Naive thymus-derived CD8-positive, alpha-beta T cell (primary cell): Measurements from ENCODE around the gene TMCC1. TPM values are rescaled to one million over a fixed set of nuclear protein-coding genes. Genes with fewer than 3 reads are reported as not detected.

Source experiments
- ATAC-seq, 2 donors: fragments of 150-1000 bp; cut with Tn5 transposase in 1 of 2; sonication (Bioruptor Pico), chemical (Tn5 transposase) in 1 of 2; 1 replicate in 1 of 2; 2 replicates in 1 of 2; pipeline ENCODE4 v1.10.0; 2021; ENCODE audit warnings: mild to moderate bottlenecking in 2 of 2, moderate library complexity in 2 of 2
- POLR2A ChIA-PET: fragments of 350-600 bp; sonication (Branson Sonifier 250); formaldehyde crosslinking; loops from one replicate; lab custom pipeline; 2021; ENCODE audit warnings: antibody characterized with exemption; lab: Charles Lee
- DNase-seq, 10 donors: peaks; one replicate each; pipeline versions ENCODE4 v3.0.0 to v3.0.0-alpha.2; 2020 to 2022
- H3K27ac Mint-ChIP-seq, 10 donors: one replicate each; pipeline ENCODE4 v1.8.0; 2020 to 2022; ENCODE audit warnings: mild to moderate bottlenecking in 10 of 10, mixed read lengths in 10 of 10, moderate library complexity in 4 of 10, inconsistent platforms in 1 of 10
- H3K27me3 Mint-ChIP-seq, 5 donors: one replicate each; pipeline ENCODE4 v1.8.0; 2021 to 2022; ENCODE audit warnings: mixed read lengths in 5 of 5
- H3K36me3 Mint-ChIP-seq, 3 donors: one replicate each; pipeline ENCODE4 v1.8.0; 2020 to 2022; ENCODE audit warnings: mixed read lengths in 3 of 3, mild to moderate bottlenecking in 2 of 3, inconsistent platforms in 1 of 3
- H3K4me1 Mint-ChIP-seq, 4 donors: one replicate each; pipeline ENCODE4 v1.8.0; 2021 to 2022; ENCODE audit warnings: mixed read lengths in 4 of 4
- H3K4me3 Mint-ChIP-seq, 10 donors: one replicate each; pipeline ENCODE4 v1.8.0; 2020 to 2022; ENCODE audit warnings: mild to moderate bottlenecking in 10 of 10, mixed read lengths in 10 of 10, moderate library complexity in 6 of 10, inconsistent platforms in 1 of 10
- H3K9me3 Mint-ChIP-seq, 9 donors: one replicate each; pipeline ENCODE4 v1.8.0; 2020 to 2022; ENCODE audit warnings: mixed read lengths in 9 of 9, mild to moderate bottlenecking in 3 of 9, inconsistent platforms in 1 of 9, moderate library complexity in 1 of 9
- polyA plus RNA-seq, 3 donors: library from polyadenylated mRNA; unstranded; fragments of 300-500 nt; fragmentation: Illumina TruSeq; gene quantifications; one replicate each; pipeline ENCODE4 v1.2.3, GENCODE V29; 2021
- total RNA-seq, 8 experiments: library from RNA in 2 of 8; stranded (reverse) in 2 of 8; gene quantifications; one replicate each; pipeline ENCODE4 v1.2.3 and lab custom pipeline; 2021 to 2026

Gene TMCC1
- total and polyA plus RNA-seq, 5 experiments from 2014 or later, result 4.2 to 34.9 (median 6.3) TPM

GRCh38 chr3:129732200-129732876 is 161.2 kb downstream of the TMCC1 start:
- H3K9me3 Mint-ChIP-seq, result no peaks in the 10 kb centered on the region
- POLR2A ChIA-PET, result no interaction called here
- H3K27me3 Mint-ChIP-seq, result no peaks in the 10 kb centered on the region
- no peak overlapping the region for H3K4me3 Mint-ChIP-seq
- H3K4me1 Mint-ChIP-seq, result peaks cover 2 to 6% (median 4%) of the 10 kb centered on the region in 4 donors
- no peak overlapping the region for H3K27ac Mint-ChIP-seq
- DNase-seq (no peak), ATAC-seq (no peak)
- H3K36me3 Mint-ChIP-seq, result peaks cover 0 to 10% (median 7%) of the 10 kb centered on the region in 3 donors

GRCh38 chr3:129727707-129728106 is 165.8 kb downstream of the TMCC1 start:
- H3K9me3 Mint-ChIP-seq, result no peaks in the 10 kb centered on the region
- POLR2A ChIA-PET, result no interaction called here

GRCh38 chr3:129723558-129724324 is 169.8 kb downstream of the TMCC1 start:
- Mint-ChIP-seq H3K36me3 (peaks cover 0 to 10% (median 2%) of the 10 kb centered on the region in 3 donors), H3K27me3 (no peaks in the 10 kb centered on the region), H3K4me1 (peaks cover 0 to 8% (median 6%) of the 10 kb centered on the region in 4 donors), H3K27ac (no peak overlapping the region), H3K9me3 (peaks cover 0 to 2% (median 0%) of the 10 kb centered on the region in 9 donors), H3K4me3 (no peak overlapping the region)
- POLR2A ChIA-PET, result interaction anchor here (0.7 kb wide), 1 partner anchor 209 kb away, joined by 6 read pairs; no protein-coding TSS in a partner anchor
- DNase-seq, result no peak
- no peak for ATAC-seq

More at GRCh38 chr3:129727707-129728106, 165.8 kb downstream of the TMCC1 start:
- H3K27ac Mint-ChIP-seq, result no peak overlapping the region
- H3K4me3 Mint-ChIP-seq, result no peak overlapping the region
- no peak for DNase-seq
- H3K36me3 Mint-ChIP-seq, result peaks cover 0 to 7% (median under 1%) of the 10 kb centered on the region in 3 donors
- peaks cover 0 to 8% (median 4%) of the 10 kb centered on the region in 4 donors for H3K4me1 Mint-ChIP-seq
- no peak for ATAC-seq
- H3K27me3 Mint-ChIP-seq, result no peaks in the 10 kb centered on the region

- Mint-ChIP-seq H3K9me3 (peaks cover 0 to 2% (median 0%) of the 10 kb centered on the region in 9 donors), H3K36me3 (peaks cover 0 to 10% (median 2%) of the 10 kb centered on the region in 3 donors), H3K27me3 (no peaks in the 10 kb centered on the region), H3K4me1 (peaks cover 0 to 8% (median 6%) of the 10 kb centered on the region in 4 donors), H3K4me3 (no peak overlapping the region), H3K27ac (no peak overlapping the region)
- no peak for ATAC-seq
- DNase-seq, result no peak
- POLR2A ChIA-PET, result no interaction called here
These were observed 171.0 kb downstream of the TMCC1 start for GRCh38 chr3:129722527-129722926.

DNA sequence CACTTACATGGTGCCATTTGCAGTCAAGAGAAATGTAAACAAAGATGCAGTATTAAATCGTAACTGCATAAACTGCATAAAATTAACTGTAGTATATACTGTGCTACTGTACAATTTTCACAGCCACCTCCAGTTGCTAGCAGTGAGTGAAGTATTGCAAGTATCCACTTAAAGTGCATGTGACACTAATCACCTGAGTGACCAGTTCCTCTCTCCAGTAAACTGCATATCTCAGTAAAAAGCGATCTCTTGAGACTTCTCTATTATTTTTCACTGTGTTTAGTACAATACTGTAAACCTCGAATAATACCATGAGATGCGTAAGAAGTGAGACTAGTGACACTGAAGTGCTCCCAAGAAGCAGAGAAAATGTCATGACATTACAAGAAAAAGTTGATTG is 175.3 kb downstream of the TMCC1 start:
- Mint-ChIP-seq H3K4me3 (no peak overlapping the region), H3K27me3 (no peaks in the 10 kb centered on the region), H3K27ac (no peak overlapping the region), H3K36me3 (peaks cover 0 to 10% (median 2%) of the 10 kb centered on the region in 3 donors), H3K9me3 (peaks cover 0 to 2% (median 0%) of the 10 kb centered on the region in 9 donors), H3K4me1 (peaks cover 0 to 5% (median 5%) of the 10 kb centered on the region in 4 donors)
- DNase-seq (no peak), ATAC-seq (no peak)
- POLR2A ChIA-PET, result no interaction called here

DNA sequence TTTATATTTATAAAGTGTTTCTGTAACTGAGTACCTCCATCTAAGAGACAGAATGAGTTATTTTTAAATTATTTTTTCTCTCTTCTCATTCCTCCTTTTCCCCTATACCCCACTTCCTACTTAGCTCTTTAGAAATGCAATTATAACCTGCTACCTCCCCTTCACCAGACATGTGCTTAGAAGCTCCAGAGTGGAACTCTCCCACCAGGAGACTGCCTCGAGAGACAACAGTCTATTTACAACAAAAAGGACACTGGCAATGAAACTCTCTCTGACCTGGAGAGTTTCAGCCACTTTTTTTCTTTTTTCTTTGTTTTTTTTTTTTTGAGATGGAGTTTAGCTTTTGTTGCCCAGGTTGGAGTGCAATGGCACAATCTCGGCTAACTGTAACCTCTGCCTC is 177.7 kb downstream of the TMCC1 start:
- Mint-ChIP-seq H3K4me3 (no peak overlapping the region), H3K27ac (peak overlapping the region in 1 of 10 donors; percentile 52)

GRCh38 chr3:129708328-129708861 is 185.1 kb downstream of the TMCC1 start:
- POLR2A ChIA-PET, result no interaction called here
- DNase-seq (no peak), ATAC-seq (no peak)
- Mint-ChIP-seq H3K9me3 (no peaks in the 10 kb centered on the region), H3K4me3 (no peak overlapping the region), H3K4me1 (peaks cover 0 to 7% (median 4%) of the 10 kb centered on the region in 4 donors), H3K36me3 (peaks cover 6 to 16% (median 11%) of the 10 kb centered on the region in 3 donors), H3K27ac (no peak overlapping the region), H3K27me3 (no peaks in the 10 kb centered on the region)

More for the DNA sequence above, 177.7 kb downstream of the TMCC1 start:
- POLR2A ChIA-PET, result no interaction called here
- DNase-seq (no peak), ATAC-seq (no peak)
- peaks cover 0 to 5% (median 3%) of the 10 kb centered on the region in 4 donors for H3K4me1 Mint-ChIP-seq
- H3K27me3 Mint-ChIP-seq, result no peaks in the 10 kb centered on the region
- H3K9me3 Mint-ChIP-seq, result no peaks in the 10 kb centered on the region
- peaks cover 0 to 1% (median 0%) of the 10 kb centered on the region in 3 donors for H3K36me3 Mint-ChIP-seq

- ATAC-seq, result no peak
- POLR2A ChIA-PET, result no interaction called here
- no peak overlapping the region for H3K27ac Mint-ChIP-seq
- H3K9me3 Mint-ChIP-seq, result no peaks in the 10 kb centered on the region
- peak overlapping the region in 1 of 10 donors; percentile 36 for H3K4me3 Mint-ChIP-seq
- no peak for DNase-seq
- peaks cover 0 to 10% (median 4%) of the 10 kb centered on the region in 4 donors for H3K4me1 Mint-ChIP-seq
- no peaks in the 10 kb centered on the region for H3K27me3 Mint-ChIP-seq
- peaks cover 6 to 20% (median 15%) of the 10 kb centered on the region in 3 donors for H3K36me3 Mint-ChIP-seq
These were observed 188.2 kb downstream of the TMCC1 start for GRCh38 chr3:129705274-129705673.

- Mint-ChIP-seq H3K9me3 (no peaks in the 10 kb centered on the region), H3K36me3 (peaks cover 6 to 20% (median 9%) of the 10 kb centered on the region in 3 donors), H3K27ac (peak overlapping the region in 1 of 10 donors; percentile 21), H3K27me3 (no peaks in the 10 kb centered on the region), H3K4me3 (no peak overlapping the region), H3K4me1 (peaks cover 0 to 12% (median 4%) of the 10 kb centered on the region in 4 donors)
- POLR2A ChIA-PET, result no interaction called here
- ATAC-seq (no peak), DNase-seq (no peak)
These were observed 189.6 kb downstream of the TMCC1 start for GRCh38 chr3:129703913-129704312.

DNA sequence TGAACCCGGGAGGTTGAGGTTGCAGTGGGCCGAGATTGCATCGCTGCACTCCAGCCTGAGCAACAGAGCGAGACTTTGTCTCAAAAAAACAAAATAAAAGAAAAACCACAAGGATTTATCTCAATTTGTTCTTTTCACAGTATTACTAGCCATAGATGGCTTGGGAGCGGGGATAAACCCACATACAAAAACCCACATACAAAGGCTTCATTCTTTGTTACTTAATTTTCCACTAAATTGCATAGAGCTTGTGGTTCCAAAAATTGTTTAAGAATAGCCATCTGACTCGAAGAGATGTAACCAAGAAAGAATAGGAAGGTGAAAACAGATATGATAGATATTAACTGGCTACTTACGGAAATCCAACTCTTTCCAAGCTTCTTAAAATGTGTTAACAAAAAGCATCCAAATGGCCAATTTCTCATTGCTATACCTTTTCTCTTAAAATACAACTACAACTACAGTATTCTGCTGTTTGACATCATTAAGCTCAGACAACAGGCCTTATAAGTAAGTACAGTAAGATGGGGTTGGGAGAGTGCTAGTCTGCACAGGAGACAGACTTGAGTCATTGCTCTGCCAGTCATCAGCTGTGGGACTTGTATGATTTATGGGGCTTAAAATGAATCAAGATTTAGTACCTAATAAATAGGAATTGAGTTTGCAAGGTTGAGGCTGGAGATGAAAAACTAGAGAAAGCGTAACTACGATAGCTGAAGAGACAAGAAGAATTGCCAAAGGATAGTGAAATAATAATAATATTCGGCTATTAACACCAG is 190.4 kb downstream of the TMCC1 start:
- POLR2A ChIA-PET, result no interaction called here
- no peak overlapping the region for H3K4me3 Mint-ChIP-seq
- H3K27ac Mint-ChIP-seq, result no peak overlapping the region
- DNase-seq (no peak), ATAC-seq (no peak)
- peaks cover 0 to 13% (median 4%) of the 10 kb centered on the region in 4 donors for H3K4me1 Mint-ChIP-seq
- peaks cover 0 to 2% (median 0%) of the 10 kb centered on the region in 9 donors for H3K9me3 Mint-ChIP-seq
- peaks cover 6 to 23% (median 9%) of the 10 kb centered on the region in 3 donors for H3K36me3 Mint-ChIP-seq
- H3K27me3 Mint-ChIP-seq, result no peaks in the 10 kb centered on the region

- Mint-ChIP-seq H3K4me3 (no peak overlapping the region), H3K27me3 (no peaks in the 10 kb centered on the region), H3K9me3 (peaks cover 0 to 11% (median 0%) of the 10 kb centered on the region in 9 donors), H3K4me1 (peaks cover 0 to 15% (median 4%) of the 10 kb centered on the region in 4 donors), H3K27ac (no peak overlapping the region), H3K36me3 (peaks cover 11 to 34% (median 19%) of the 10 kb centered on the region in 3 donors)
- ATAC-seq (no peak), DNase-seq (no peak)
- POLR2A ChIA-PET, result no interaction called here
These were observed 192.3 kb downstream of the TMCC1 start for GRCh38 chr3:129701161-129701560.

DNA sequence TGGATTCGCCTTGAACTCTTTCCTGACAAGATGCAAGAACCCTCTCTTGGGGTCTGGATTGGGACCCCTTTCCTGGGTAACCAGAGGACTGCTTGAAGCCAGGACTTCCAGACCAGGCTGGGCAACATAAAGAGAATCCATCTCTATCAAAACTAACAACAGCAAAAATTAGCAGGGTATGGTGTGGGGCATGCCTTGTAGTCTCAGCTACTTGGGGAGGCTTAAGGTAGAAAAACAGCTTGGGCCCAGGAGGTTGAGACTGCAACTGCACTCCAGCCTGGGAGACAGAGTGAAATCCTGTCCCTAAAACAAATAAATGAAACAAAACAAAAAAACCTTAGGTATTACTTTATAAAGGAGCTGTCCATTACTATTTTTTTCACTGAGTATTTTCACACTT is 193.9 kb downstream of the TMCC1 start:
- Mint-ChIP-seq H3K9me3 (peaks cover 0 to 19% (median 0%) of the 10 kb centered on the region in 9 donors), H3K27me3 (no peaks in the 10 kb centered on the region)
- POLR2A ChIA-PET, result no interaction called here

More for the DNA sequence above, 193.9 kb downstream of the TMCC1 start:
- Mint-ChIP-seq H3K4me1 (peaks cover 0 to 15% (median 4%) of the 10 kb centered on the region in 4 donors), H3K36me3 (peaks cover 6 to 36% (median 19%) of the 10 kb centered on the region in 3 donors), H3K4me3 (no peak overlapping the region), H3K27ac (no peak overlapping the region)
- no peak for ATAC-seq
- DNase-seq, result no peak
